ENCODE results near the gene GSTM5.
"Not testable (repeated sequence)": the region's sequence is repeated elsewhere in the genome, so short reads cannot be mapped to it uniquely, and the experiment has no call there.

The GSTM5 gene

GRCh38 chr1:109761227-109762038 lies 49.4 kb downstream of the GSTM5 start:
- DNase-seq (ENCODE audit: low spot score): no peak

GRCh38 chr1:109762039-109762585 lies 50.1 kb downstream of the GSTM5 start:
- no peak for DNase-seq (ENCODE audit: low spot score)

- DNase-seq (ENCODE audit: low spot score): no peak
These were observed 51.0 kb downstream of the GSTM5 start for GRCh38 chr1:109762821-109763645.

- DNase-seq (ENCODE audit: low spot score): no peak
These were observed 51.8 kb downstream of the GSTM5 start, which contains the start of gene EPS8L3 for GRCh38 chr1:109763646-109764415. Gene EPS8L3 (minus strand): TSS chr1:109763923. CDS start chr1:109761749, 2,174 bp downstream.

GRCh38 chr1:109764561-109765482 lies 52.8 kb downstream of the GSTM5 start:
- no peak for DNase-seq (ENCODE audit: low spot score)

GRCh38 chr1:109765483-109765815 lies 53.4 kb downstream of the GSTM5 start:
- no peak for DNase-seq (ENCODE audit: low spot score)

GRCh38 chr1:109765896-109766615 lies 54.0 kb downstream of the GSTM5 start:
- DNase-seq (ENCODE audit: low spot score): no peak

GRCh38 chr1:109766991-109767636 lies 55.1 kb downstream of the GSTM5 start:
- DNase-seq (ENCODE audit: low spot score): not testable (repeated sequence)

Data from COLO829 (cell line).